ENCODE results near the gene DIPK1A. TPM values are rescaled to one million over a fixed set of nuclear protein-coding genes. Genes with fewer than 3 reads are reported as not detected.

DIPK1A gene
- total RNA-seq, 1 donor from 2014 or later: 8.4 TPM

DNA sequence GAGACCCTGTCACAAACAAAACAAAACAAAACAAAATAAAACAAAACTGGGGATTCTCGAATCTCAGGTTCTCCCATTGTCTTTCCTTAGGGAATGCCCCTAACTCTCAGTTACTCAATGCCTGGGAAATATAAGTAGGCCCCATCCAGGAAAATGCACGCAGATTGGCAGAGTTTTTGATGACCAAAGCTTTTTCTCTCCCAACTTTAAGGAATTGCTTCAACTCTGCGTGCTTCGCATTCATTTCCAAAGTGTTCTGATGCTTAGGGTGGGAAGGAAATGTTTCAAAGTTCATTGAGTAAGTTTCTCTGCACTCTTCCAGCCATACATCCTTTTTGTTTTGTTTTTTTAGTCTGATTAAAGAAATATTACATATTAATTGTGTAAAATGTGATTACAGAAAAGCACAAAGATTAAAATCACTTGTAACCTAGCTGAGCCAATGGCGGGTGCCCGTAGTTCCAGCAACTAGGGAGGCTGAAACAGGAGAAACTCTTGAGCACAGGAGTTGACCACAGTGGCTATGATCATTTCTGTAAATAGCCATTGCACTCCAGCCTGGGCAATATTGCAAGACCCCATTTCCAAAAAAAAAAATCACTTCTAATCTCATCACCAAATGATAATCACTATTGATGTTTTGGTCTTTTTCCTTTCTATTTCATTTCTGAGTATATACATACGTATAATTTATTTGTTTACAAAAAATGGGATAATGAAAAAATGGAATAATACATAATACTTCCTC, 157.9 kb downstream of the DIPK1A start:
- no peak overlapping the region for H3K27ac ChIP-seq (ENCODE audit: low read depth, low read length)
- H3K9me3 ChIP-seq (ENCODE audit: insufficient read depth, low read depth, low read length): no peaks in the 10 kb centered on the region
- Mint-ChIP-seq H3K27me3 (ENCODE audit: low read depth, unreplicated experiment) (no peaks in the 10 kb centered on the region), H3K36me3 (ENCODE audit: low read depth, unreplicated experiment) (no peaks in the 10 kb centered on the region), H3K4me1 (ENCODE audit: low read depth, unreplicated experiment) (peaks cover 10% of the 10 kb centered on the region), H3K9me3 (ENCODE audit: unreplicated experiment) (no peaks in the 10 kb centered on the region), H3K27ac (ENCODE audit: unreplicated experiment) (no peak overlapping the region), H3K4me3 (ENCODE audit: unreplicated experiment) (no peak overlapping the region)
- no peak overlapping the region for H3K4me3 ChIP-seq (ENCODE audit: insufficient read depth, low read depth, low read length)
- no peaks in the 10 kb centered on the region for H4K20me1 ChIP-seq (ENCODE audit: insufficient read depth, low read length)
- no peaks in the 10 kb centered on the region for H3K36me3 ChIP-seq (ENCODE audit: insufficient read depth, low read length)
- no peak for DNase-seq (ENCODE audit: low read depth)
- FAIRE-seq: no peak
- H3K4me2 ChIP-seq (ENCODE audit: low read length): no peak overlapping the region
- H3K9ac ChIP-seq (ENCODE audit: low read length): no peak overlapping the region
- peaks cover 9% of the 10 kb centered on the region for H3K4me1 ChIP-seq (ENCODE audit: insufficient read depth, low read length)
- TF ChIP-seq, protein P1, sequence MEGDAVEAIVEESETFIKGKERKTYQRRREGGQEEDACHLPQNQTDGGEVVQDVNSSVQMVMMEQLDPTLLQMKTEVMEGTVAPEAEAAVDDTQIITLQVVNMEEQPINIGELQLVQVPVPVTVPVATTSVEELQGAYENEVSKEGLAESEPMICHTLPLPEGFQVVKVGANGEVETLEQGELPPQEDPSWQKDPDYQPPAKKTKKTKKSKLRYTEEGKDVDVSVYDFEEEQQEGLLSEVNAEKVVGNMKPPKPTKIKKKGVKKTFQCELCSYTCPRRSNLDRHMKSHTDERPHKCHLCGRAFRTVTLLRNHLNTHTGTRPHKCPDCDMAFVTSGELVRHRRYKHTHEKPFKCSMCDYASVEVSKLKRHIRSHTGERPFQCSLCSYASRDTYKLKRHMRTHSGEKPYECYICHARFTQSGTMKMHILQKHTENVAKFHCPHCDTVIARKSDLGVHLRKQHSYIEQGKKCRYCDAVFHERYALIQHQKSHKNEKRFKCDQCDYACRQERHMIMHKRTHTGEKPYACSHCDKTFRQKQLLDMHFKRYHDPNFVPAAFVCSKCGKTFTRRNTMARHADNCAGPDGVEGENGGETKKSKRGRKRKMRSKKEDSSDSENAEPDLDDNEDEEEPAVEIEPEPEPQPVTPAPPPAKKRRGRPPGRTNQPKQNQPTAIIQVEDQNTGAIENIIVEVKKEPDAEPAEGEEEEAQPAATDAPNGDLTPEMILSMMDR (IDR thresholded peaks at IDR 0.05; ENCODE audit: insufficient read depth, low read depth, low read length): no peak
- TF ChIP-seq EZH2 (IDR thresholded peaks at IDR 0.05; ENCODE audit: insufficient read depth, low read length): no peak
- H3K79me2 ChIP-seq (ENCODE audit: insufficient read depth, low read length): no peaks in the 10 kb centered on the region
- no peak overlapping the region for H2AFZ ChIP-seq (ENCODE audit: low read depth, low read length)
- no peaks in the 10 kb centered on the region for H3K27me3 ChIP-seq (ENCODE audit: insufficient read depth, low read length)

DNA sequence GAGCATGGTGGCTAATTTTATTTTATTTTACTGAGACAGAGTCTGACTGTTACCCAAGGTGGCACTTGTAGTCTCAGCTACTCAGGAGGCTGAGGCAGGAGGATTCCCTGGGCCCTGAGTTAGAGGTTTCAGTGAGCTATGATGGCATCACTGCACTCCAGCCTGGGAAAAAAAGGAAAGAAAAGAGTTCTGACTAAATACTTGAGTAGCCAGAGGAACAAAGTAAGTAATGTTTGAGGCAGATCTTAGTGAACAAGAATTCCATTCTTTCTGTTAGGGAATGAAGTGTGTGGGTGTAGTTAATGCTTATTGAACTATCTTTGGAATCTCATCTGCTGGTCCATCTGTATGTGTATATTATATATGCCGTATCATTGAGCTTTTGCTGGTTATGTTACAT, 163.3 kb downstream of the DIPK1A start:
- no peaks in the 10 kb centered on the region for H3K9me3 Mint-ChIP-seq (ENCODE audit: unreplicated experiment)
- Histone ChIP-seq H3K9ac (ENCODE audit: low read length) (no peak overlapping the region), H3K9me3 (ENCODE audit: insufficient read depth, low read depth, low read length) (no peaks in the 10 kb centered on the region), H3K4me2 (ENCODE audit: low read length) (peak overlapping the region; percentile 9), H3K79me2 (ENCODE audit: insufficient read depth, low read length) (no peaks in the 10 kb centered on the region), H3K4me3 (ENCODE audit: insufficient read depth, low read depth, low read length) (no peak overlapping the region), H3K4me1 (ENCODE audit: insufficient read depth, low read length) (peaks cover 12% of the 10 kb centered on the region), H2AFZ (ENCODE audit: low read depth, low read length) (no peak overlapping the region), H3K27ac (ENCODE audit: low read depth, low read length) (peak overlapping the region; percentile 34), H3K27me3 (ENCODE audit: insufficient read depth, low read length) (no peaks in the 10 kb centered on the region), H4K20me1 (ENCODE audit: insufficient read depth, low read length) (no peaks in the 10 kb centered on the region), H3K36me3 (ENCODE audit: insufficient read depth, low read length) (no peaks in the 10 kb centered on the region)
- no peaks in the 10 kb centered on the region for H3K27me3 Mint-ChIP-seq (ENCODE audit: low read depth, unreplicated experiment)
- peaks cover 13% of the 10 kb centered on the region for H3K4me1 Mint-ChIP-seq (ENCODE audit: low read depth, unreplicated experiment)
- no peak overlapping the region for H3K4me3 Mint-ChIP-seq (ENCODE audit: unreplicated experiment)
- TF ChIP-seq EZH2 (IDR thresholded peaks at IDR 0.05; ENCODE audit: insufficient read depth, low read length): no peak
- TF ChIP-seq, protein P1 (IDR thresholded peaks at IDR 0.05; ENCODE audit: insufficient read depth, low read depth, low read length): no peak
- no peaks in the 10 kb centered on the region for H3K36me3 Mint-ChIP-seq (ENCODE audit: low read depth, unreplicated experiment)
- peak overlapping the region; percentile 80 for H3K27ac Mint-ChIP-seq (ENCODE audit: unreplicated experiment)
- FAIRE-seq (peak; percentile 20), DNase-seq (ENCODE audit: low read depth) (peak; percentile 89)

GRCh38 chr1:92797297-92797696, 164.0 kb downstream of the DIPK1A start:
- TF ChIP-seq EZH2 (IDR thresholded peaks at IDR 0.05; ENCODE audit: insufficient read depth, low read length): no peak
- TF ChIP-seq, protein P1 (IDR thresholded peaks at IDR 0.05; ENCODE audit: insufficient read depth, low read depth, low read length): no peak
- no peak for FAIRE-seq
- no peak overlapping the region for H3K4me2 ChIP-seq (ENCODE audit: low read length)
- H3K4me3 Mint-ChIP-seq (ENCODE audit: unreplicated experiment): peak overlapping the region; percentile 50
- H3K27me3 Mint-ChIP-seq (ENCODE audit: low read depth, unreplicated experiment): no peaks in the 10 kb centered on the region
- no peaks in the 10 kb centered on the region for H3K36me3 ChIP-seq (ENCODE audit: insufficient read depth, low read length)
- no peak overlapping the region for H3K27ac ChIP-seq (ENCODE audit: low read depth, low read length)
- H3K4me1 Mint-ChIP-seq (ENCODE audit: low read depth, unreplicated experiment): peaks cover 13% of the 10 kb centered on the region
- H3K9ac ChIP-seq (ENCODE audit: low read length): no peak overlapping the region
- no peak overlapping the region for H2AFZ ChIP-seq (ENCODE audit: low read depth, low read length)
- no peaks in the 10 kb centered on the region for H3K79me2 ChIP-seq (ENCODE audit: insufficient read depth, low read length)
- peaks cover 12% of the 10 kb centered on the region for H3K4me1 ChIP-seq (ENCODE audit: insufficient read depth, low read length)
- DNase-seq (ENCODE audit: low read depth): peak; percentile 34
- no peaks in the 10 kb centered on the region for H4K20me1 ChIP-seq (ENCODE audit: insufficient read depth, low read length)
- no peaks in the 10 kb centered on the region for H3K27me3 ChIP-seq (ENCODE audit: insufficient read depth, low read length)
- peak overlapping the region; percentile 80 for H3K27ac Mint-ChIP-seq (ENCODE audit: unreplicated experiment)
- no peaks in the 10 kb centered on the region for H3K36me3 Mint-ChIP-seq (ENCODE audit: low read depth, unreplicated experiment)
- no peaks in the 10 kb centered on the region for H3K9me3 ChIP-seq (ENCODE audit: insufficient read depth, low read depth, low read length)
- no peak overlapping the region for H3K4me3 ChIP-seq (ENCODE audit: insufficient read depth, low read depth, low read length)
- H3K9me3 Mint-ChIP-seq (ENCODE audit: unreplicated experiment): no peaks in the 10 kb centered on the region
